ENCODE results near the gene KLHL6.
"Not testable (repeated sequence)": the region's sequence is repeated elsewhere in the genome, so short reads cannot be mapped to it uniquely, and the experiment has no call there.

KLHL6 gene

GRCh38 chr3:183518491-183519251 lies 36.8 kb downstream of the KLHL6 start:
- DNase-seq, result no peak
- Mint-ChIP-seq H3K27me3 (ENCODE audit: low read depth, poor library complexity) (peaks cover 9% of the 10 kb centered on the region), H3K4me1 (peaks cover 31% of the 10 kb centered on the region), H3K27ac (peak overlapping the region; percentile 12), H3K4me3 (no peak overlapping the region), H3K36me3 (ENCODE audit: low read depth) (no peaks in the 10 kb centered on the region), H3K9me3 (no peaks in the 10 kb centered on the region)
- TF ChIP-seq CTCF (IDR thresholded peaks at IDR 0.05), result no peak

GRCh38 chr3:183517607-183518006 lies 37.9 kb downstream of the KLHL6 start:
- DNase-seq, result no peak
- Mint-ChIP-seq H3K4me3 (no peak overlapping the region), H3K27ac (no peak overlapping the region), H3K27me3 (ENCODE audit: low read depth, poor library complexity) (peaks cover under 1% of the 10 kb centered on the region), H3K36me3 (ENCODE audit: low read depth) (no peaks in the 10 kb centered on the region), H3K4me1 (peaks cover 32% of the 10 kb centered on the region), H3K9me3 (no peaks in the 10 kb centered on the region)
- TF ChIP-seq CTCF (IDR thresholded peaks at IDR 0.05), result no peak

GRCh38 chr3:183515968-183516851 lies 39.3 kb downstream of the KLHL6 start:
- H3K4me1 Mint-ChIP-seq, result peaks cover 37% of the 10 kb centered on the region
- H3K9me3 Mint-ChIP-seq, result no peaks in the 10 kb centered on the region
- no peak overlapping the region for H3K4me3 Mint-ChIP-seq
- DNase-seq, result no peak
- no peaks in the 10 kb centered on the region for H3K27me3 Mint-ChIP-seq (ENCODE audit: low read depth, poor library complexity)
- no peak for TF ChIP-seq CTCF (IDR thresholded peaks at IDR 0.05)
- H3K27ac Mint-ChIP-seq, result no peak overlapping the region
- H3K36me3 Mint-ChIP-seq (ENCODE audit: low read depth), result no peaks in the 10 kb centered on the region

GRCh38 chr3:183514021-183514420 lies 41.5 kb downstream of the KLHL6 start:
- Mint-ChIP-seq H3K4me1 (peaks cover 25% of the 10 kb centered on the region), H3K4me3 (no peak overlapping the region), H3K9me3 (no peaks in the 10 kb centered on the region), H3K27ac (no peak overlapping the region), H3K27me3 (ENCODE audit: low read depth, poor library complexity) (no peaks in the 10 kb centered on the region), H3K36me3 (ENCODE audit: low read depth) (no peaks in the 10 kb centered on the region)
- DNase-seq, result no peak
- TF ChIP-seq CTCF (IDR thresholded peaks at IDR 0.05), result no peak

- Mint-ChIP-seq H3K36me3 (ENCODE audit: low read depth) (no peaks in the 10 kb centered on the region), H3K27me3 (ENCODE audit: low read depth, poor library complexity) (no peaks in the 10 kb centered on the region)
- no peak for DNase-seq
Observed at GRCh38 chr3:183513046-183513706, 42.3 kb downstream of the KLHL6 start.

GRCh38 chr3:183511286-183512131 lies 44.0 kb downstream of the KLHL6 start:
- H3K9me3 Mint-ChIP-seq; H3K36me3 Mint-ChIP-seq (ENCODE audit: low read depth); DNase-seq; H3K27me3 Mint-ChIP-seq (ENCODE audit: low read depth, poor library complexity); H3K4me3 Mint-ChIP-seq: not testable (repeated sequence)
- peak overlapping the region; percentile 60 for H3K27ac Mint-ChIP-seq
- H3K4me1 Mint-ChIP-seq, result peaks cover 24% of the 10 kb centered on the region

More at GRCh38 chr3:183513046-183513706, 42.3 kb downstream of the KLHL6 start:
- Mint-ChIP-seq H3K4me3 (no peak overlapping the region), H3K9me3 (no peaks in the 10 kb centered on the region), H3K27ac (no peak overlapping the region), H3K4me1 (peaks cover 18% of the 10 kb centered on the region)
- TF ChIP-seq CTCF (IDR thresholded peaks at IDR 0.05), result no peak
